Activated CD4-positive, CD25-positive, alpha-beta regulatory T cell treated with anti-CD3 and anti-CD28 coated beads, Interleukin-2, amount 50 U/mL, for 16 hours (primary cell): ENCODE measurements around the gene IRS1.

Experiments used
- DNase-seq: peaks from one replicate; pipeline ENCODE4 v3.0.0-alpha.2; 2020; ENCODE audit warnings: low read depth, low spot score

IRS1 gene

GRCh38 chr2:226756131-226756530 is 43.5 kb downstream of the IRS1 start:
- DNase-seq = no peak

DNA sequence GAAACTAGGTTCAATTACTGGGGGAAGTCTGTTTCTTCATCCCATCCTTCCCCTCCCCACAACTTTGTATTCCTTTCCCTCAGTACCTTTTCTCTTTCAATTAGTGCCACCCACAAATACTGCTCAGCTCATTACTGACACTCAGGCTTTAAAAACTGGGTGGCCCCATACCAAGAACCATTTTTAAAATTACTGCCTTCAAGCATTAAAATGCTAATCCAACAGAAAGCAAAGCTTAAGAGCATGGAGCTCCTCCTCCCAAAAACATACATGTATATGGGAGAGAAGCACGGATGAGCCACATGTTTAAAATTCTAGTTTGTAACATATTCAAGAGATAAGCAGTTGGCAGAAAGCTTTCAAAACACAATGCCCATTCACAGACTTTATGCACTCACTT is 44.0 kb downstream of the IRS1 start:
- no peak for DNase-seq

DNA sequence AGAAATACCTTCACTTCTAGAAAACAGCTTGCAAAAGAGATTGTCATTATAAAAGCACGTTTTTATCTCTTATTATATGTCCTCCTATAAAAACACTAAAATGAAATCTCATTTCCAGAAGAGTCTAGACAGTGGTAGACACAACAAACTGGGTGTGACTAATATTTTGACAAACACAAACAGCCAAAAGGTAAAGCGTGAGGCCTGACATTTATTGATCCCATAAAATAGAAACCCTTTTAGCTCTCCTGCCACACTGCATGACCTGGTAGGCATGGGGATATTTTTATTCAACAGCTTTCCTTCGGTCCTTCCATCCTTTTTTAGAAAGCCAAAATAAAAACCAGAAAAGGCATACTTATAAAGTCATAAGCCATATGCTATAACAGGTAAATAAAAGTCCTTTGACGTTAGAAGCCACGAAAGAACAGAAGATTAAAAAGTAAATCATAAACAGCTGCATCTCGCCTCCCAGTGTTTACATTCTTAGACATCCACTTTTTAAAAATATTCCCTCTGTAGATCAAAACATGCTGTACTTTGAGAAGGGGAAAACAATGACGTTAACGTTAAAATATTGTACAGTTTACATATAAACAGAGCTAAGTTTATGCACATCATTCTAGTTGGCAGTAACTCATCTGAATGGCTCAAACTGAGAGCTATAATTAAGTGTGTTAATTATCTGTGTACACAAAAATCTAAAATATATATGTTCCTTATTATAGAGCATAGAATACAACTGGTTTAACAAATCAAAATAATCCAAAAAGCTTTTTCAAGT is 44.6 kb downstream of the IRS1 start:
- DNase-seq = no peak

DNA sequence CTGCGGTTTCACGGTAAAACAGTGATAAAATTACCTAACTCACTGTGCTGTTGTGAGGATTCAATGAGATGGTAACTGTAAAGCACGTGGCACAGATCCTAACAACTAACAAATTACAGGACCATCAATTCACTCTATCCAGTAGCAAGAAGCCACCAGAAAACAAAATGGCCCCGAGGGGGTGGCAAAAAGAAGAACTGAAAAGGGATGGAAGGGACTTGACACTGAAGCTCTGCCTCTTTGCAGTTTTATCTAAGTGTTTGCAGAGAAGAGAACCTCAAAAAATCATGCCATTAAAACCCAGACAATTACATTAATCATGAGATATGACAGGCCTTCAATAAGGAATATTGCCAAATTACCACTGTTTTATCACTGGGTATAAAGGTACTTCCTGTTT is 46.7 kb downstream of the IRS1 start:
- DNase-seq = no peak

GRCh38 chr2:226747288-226747687 is 52.3 kb downstream of the IRS1 start:
- DNase-seq = no peak

DNA sequence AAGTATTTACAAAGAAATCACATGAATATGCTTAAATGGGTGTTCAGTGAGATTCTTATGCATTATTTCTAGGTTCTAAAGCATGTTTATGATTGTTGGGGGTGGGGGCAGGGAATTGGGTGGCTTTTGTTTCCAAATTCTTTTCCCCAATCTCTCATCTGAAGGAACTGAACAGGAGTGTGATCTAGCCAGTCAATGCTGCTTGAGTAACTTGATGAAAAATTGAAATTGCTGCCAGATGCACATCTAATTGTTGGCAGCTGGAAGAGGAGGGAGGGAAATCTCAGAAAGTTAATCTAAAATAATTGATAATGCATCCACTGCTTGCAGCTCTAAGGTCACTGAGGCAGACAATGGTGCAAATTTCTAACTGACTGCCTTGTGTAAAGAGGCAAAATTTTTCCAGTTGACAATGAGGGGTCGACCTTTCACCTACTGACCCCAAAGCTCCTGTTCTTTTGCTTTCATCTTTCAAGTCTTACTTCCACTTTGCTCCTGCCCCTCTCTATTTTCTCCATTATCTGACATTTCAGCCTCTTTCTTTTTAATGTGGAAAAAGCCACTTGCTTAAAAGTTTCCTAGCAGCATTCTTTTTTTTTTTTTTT is 53.3 kb downstream of the IRS1 start:
- no peak for DNase-seq

DNA sequence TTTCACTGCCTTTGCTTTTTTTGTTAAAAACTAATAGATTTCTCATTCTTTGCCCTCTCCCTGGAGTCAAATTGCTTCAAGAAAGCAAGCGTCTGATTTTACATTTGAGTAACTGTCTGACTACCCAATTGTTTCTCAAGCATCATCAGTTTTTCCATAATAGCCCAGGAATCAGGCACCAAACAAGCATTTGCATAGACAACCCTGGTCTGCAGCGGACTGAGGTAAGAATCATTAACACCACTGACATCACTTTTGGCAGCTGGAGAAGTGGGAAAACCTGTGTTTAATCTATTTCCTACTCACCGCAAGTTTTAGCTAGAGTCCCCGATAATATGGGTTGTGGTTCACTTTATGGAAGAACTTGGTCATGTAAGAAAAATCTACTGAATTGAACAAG is 55.7 kb downstream of the IRS1 start:
- no peak for DNase-seq

DNA sequence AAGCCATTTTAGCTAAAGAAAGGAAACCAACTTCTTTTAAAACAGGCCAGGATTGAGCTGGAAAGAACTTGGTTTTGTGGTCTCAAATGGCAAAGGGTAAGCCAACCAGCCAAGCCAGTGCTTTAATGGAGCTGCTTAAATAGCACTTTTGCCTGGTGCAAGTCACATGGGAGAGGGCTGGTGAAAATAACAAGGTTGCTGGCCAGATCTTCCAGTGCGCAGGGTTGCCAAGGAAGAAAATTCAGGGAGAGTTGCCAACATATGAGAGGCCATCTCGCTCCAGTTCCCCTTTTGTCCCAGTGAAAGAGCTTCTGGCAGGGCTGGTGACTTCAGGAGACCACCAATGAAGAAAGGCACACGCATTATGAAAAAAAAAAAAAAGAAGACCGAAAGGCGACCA is 57.3 kb downstream of the IRS1 start:
- DNase-seq = no peak

GRCh38 chr2:226740039-226740648 is 59.5 kb downstream of the IRS1 start:
- DNase-seq = no peak

- DNase-seq = no peak
These were observed 60.0 kb downstream of the IRS1 start for GRCh38 chr2:226739545-226740030.

DNA sequence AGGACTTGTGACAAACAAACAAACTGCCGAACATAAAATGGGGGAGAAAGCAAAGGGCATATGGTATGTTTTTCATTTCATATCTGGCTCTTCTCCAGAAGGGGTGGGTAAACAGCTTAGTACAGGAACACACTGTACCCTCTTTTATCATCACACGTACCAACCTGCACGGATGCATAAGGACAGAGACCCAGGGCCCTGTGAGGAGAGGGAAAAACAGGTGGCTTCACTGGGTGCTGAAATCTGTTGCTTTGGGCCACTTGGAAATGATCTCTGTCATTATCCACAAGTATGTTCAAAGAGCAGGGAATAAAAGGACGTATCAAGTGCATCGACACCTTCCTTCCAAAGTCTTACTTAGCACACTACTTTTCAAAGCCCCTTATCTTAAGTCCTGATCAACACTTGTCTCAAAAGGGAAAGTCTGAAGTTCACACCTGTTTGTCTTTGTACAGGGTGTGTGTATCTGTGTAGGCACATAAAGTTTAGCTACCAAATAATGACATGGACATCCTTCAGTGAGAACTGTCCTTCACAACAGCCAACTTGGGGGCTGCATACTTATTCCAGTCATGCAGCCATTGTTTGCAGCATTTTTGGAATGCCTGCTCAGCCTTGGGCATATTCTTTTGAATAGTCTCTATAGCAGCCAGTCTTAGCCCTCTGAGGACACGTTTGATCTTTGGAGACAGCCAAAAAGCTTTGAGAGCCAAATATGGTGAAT is 60.6 kb downstream of the IRS1 start:
- DNase-seq = no peak

- no peak for DNase-seq
These were observed 61.3 kb downstream of the IRS1 start for GRCh38 chr2:226738191-226738820.

DNA sequence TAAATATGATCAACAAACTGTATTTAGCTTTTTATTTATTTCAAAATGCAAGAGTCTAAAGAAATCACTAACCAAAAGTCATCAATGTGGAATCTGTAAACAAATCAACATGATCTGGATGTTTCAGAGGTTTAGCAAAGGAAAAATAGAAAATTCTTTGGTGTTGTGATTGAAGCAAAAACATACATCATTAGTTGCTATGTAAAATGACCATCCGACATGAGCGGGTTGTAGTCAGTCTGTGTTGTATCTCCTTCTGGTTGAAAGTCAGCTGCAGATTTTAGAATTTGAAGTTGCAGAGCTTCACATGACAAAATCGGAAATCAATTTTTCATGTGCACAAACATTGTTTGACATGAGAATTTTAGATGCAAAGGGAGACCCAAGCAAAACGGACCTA is 63.2 kb downstream of the IRS1 start:
- DNase-seq = no peak

GRCh38 chr2:226733927-226734564 is 65.6 kb downstream of the IRS1 start:
- DNase-seq = no peak

- DNase-seq = no peak
These were observed 66.3 kb downstream of the IRS1 start for GRCh38 chr2:226733189-226733858.

DNA sequence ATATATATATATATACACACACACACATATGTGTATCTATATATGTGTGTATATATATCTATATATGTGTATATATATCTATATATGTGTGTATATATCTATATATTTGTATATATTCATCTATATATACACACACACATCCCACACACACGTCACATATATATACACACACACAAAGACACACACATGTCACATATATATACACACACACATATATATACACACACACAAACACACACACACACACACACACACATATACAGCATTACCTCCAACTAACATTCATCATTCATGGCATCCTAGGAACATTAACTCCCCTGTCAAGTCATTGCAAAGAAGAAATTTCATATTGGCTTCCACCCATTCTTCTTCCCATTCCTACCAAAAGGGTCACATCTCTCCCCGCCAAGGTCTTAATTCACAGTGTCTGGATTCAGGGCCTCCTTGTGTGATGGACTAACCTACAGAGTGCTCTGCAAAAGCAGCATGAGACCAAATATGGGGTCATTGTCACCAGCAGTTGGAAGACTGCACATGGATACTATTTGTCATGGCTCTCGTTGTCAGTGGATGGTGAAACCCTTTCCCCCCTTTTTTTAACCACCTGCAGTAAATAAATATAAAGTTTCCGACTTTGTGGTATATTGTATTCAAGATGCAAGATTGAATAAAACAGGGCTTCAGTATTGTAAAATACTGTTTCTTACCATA is 67.0 kb downstream of the IRS1 start:
- no peak for DNase-seq

DNA sequence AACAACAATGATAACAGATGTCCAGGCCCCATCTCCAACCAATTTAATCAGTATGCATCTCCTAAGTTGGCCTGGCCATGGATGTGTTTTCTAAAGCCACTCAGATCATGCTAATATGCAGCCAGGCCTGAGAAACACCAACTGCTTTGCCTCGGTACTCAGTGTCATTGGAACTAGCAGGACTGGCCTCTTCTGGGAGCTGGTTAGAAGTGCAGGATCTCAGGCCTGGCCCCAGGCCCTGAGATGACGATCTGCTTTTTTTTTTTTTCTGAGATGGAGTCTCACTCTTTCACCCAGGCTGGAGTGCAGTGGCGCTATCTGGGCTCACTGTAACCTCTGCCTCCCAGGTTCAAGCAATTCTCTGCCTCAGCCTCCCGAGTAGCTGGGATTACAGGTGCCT is 69.1 kb downstream of the IRS1 start:
- no peak for DNase-seq

DNA sequence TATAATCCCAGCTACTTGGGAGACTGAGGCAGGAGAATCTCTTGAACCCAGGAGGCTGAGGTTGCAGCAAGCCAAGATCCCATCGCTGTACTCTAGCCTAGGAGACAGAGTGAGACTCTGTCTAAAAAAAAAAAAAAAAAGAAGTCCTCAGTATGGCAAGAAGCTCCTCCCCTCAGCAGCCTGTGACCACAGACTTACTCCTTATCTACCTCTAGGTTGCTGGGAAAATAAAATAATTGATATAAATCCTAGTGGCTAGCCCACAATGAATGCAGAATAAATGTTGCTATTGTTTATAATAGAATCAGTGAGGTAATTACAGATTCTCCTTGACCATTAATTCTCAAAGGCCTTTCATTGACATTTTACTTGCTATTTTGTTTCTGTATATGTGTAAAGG is 70.6 kb downstream of the IRS1 start:
- DNase-seq = no peak

GRCh38 chr2:226727251-226727650 is 72.4 kb downstream of the IRS1 start:
- DNase-seq = no peak

GRCh38 chr2:226726546-226726945 is 73.1 kb downstream of the IRS1 start:
- DNase-seq = no peak
